HCT116 (cell line): ENCODE measurements around the gene CDH5.

ENCODE experiments used
- EZH2 ChIP-seq: fragments of 200-600 bp; sonication (generic); IDR thresholded peaks from 2 replicates; pipeline ENCODE4 v1.6.1; 2017; ENCODE audit warnings: antibody characterized with exemption, mixed run types
- POLR2A ChIP-seq: IDR thresholded peaks from 2 replicates; pipeline ENCODE4 v1.7.0; 2011; ENCODE audit warnings: borderline replicate concordance; ENCODE audit not compliant: insufficient read depth, insufficient read length; ENCODE audit errors: extremely low read depth
- SIN3A ChIP-seq: IDR thresholded peaks from 2 replicates; pipeline ENCODE4 v1.6.1; 2012; ENCODE audit warnings: low read depth
- TF ChIP-seq, protein P1 (sequence below), 3 experiments: fragments of 200-600 bp in 1 of 3; sonication (generic) in 1 of 3; IDR thresholded peaks in 2 of 3; conservative IDR thresholded peaks in 1 of 3; 2 replicates each; pipeline ENCODE4 v1.5.1; 2012 to 2017; ENCODE audit warnings: low read depth in 2 of 3, low read length in 2 of 3, antibody characterized with exemption in 1 of 3, borderline replicate concordance in 1 of 3, control low read depth in 1 of 3, mild to moderate bottlenecking in 1 of 3, mixed read lengths in 1 of 3, mixed run types in 1 of 3, moderate library complexity in 1 of 3; ENCODE audit not compliant: insufficient read depth in 1 of 3
- TF ChIP-seq, protein P2 (sequence below): IDR thresholded peaks from 2 replicates; pipeline ENCODE4 v1.6.1; 2011; ENCODE audit warnings: mild to moderate bottlenecking, low read length, moderate library complexity; ENCODE audit not compliant: insufficient replicate concordance; ENCODE audit errors: extremely low read depth

DNA sequence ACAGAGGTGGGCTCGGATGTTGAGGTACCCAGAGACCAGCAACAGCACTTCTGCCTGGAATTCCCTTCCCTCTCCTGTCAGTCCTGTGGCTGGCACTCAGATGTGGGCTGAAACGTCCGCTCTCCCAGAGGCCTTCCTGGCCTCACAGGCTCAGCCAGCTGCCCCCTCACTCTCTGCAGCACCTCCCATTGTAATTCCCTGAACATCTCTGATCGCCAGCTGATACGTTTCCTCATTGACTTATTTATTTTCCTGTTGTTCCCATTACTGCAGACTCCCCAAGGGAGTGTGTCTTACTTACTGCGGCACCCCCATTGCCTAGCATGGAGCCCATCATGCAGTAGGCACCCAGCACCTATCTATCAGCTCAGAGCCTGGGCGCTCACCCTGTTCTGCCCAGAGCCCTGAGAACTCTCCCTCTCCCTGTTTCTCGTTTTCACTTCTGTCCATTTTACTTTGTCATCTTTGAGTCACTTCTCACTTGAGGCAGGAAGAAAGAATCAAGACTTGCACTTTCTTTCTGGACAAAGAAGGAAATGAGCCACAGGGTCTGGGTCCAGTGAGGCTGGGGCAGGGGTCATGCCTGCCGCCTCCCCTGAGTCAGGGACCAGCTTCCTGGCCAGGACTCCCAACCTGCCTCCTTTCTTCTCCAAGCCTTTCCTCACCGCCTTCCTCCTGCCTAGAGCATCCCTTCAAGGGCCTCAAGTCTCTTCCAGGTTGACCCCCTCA, 10.2 kb downstream of the CDH5 start:
- no peak for TF ChIP-seq EZH2
- TF ChIP-seq, protein P1, sequence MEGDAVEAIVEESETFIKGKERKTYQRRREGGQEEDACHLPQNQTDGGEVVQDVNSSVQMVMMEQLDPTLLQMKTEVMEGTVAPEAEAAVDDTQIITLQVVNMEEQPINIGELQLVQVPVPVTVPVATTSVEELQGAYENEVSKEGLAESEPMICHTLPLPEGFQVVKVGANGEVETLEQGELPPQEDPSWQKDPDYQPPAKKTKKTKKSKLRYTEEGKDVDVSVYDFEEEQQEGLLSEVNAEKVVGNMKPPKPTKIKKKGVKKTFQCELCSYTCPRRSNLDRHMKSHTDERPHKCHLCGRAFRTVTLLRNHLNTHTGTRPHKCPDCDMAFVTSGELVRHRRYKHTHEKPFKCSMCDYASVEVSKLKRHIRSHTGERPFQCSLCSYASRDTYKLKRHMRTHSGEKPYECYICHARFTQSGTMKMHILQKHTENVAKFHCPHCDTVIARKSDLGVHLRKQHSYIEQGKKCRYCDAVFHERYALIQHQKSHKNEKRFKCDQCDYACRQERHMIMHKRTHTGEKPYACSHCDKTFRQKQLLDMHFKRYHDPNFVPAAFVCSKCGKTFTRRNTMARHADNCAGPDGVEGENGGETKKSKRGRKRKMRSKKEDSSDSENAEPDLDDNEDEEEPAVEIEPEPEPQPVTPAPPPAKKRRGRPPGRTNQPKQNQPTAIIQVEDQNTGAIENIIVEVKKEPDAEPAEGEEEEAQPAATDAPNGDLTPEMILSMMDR (IDR thresholded peaks at IDR 0.05 in 2 of 3, conservative IDR thresholded peaks at IDR 0.05 in 1 of 3; ENCODE audit: borderline replicate concordance in 1 of 3, insufficient read depth in 1 of 3, low read depth in 2 of 3, low read length in 2 of 3) = no peak
- no peak for TF ChIP-seq POLR2A
- no peak for TF ChIP-seq SIN3A
- TF ChIP-seq, protein P2, sequence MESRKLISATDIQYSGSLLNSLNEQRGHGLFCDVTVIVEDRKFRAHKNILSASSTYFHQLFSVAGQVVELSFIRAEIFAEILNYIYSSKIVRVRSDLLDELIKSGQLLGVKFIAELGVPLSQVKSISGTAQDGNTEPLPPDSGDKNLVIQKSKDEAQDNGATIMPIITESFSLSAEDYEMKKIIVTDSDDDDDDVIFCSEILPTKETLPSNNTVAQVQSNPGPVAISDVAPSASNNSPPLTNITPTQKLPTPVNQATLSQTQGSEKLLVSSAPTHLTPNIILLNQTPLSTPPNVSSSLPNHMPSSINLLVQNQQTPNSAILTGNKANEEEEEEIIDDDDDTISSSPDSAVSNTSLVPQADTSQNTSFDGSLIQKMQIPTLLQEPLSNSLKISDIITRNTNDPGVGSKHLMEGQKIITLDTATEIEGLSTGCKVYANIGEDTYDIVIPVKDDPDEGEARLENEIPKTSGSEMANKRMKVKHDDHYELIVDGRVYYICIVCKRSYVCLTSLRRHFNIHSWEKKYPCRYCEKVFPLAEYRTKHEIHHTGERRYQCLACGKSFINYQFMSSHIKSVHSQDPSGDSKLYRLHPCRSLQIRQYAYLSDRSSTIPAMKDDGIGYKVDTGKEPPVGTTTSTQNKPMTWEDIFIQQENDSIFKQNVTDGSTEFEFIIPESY = no peak
